IMR-90 (cell line): Measurements from ENCODE around the gene UROD. TPM values are rescaled to one million over a fixed set of nuclear protein-coding genes. Genes with fewer than 3 reads are reported as not detected.

Experiments
- ATAC-seq: fragments of 200-7000 bp; cut with Tn5 transposase; 2 replicates; pipeline ENCODE4 v1.9.1; 2020; ENCODE audit warnings: low read depth, mild to moderate bottlenecking, moderate library complexity
- BruUV-seq: library from RNA; stranded (reverse); fragments of 400-500 nt; replicated peaks from 2 replicates; lab custom pipeline; 2021; lab: Mats Ljungman, UMichigan
- CTCF ChIA-PET: fragments of 300-600 bp; formaldehyde crosslinking; extraction: SDS; loops from one replicate; lab custom pipeline; 2021; ENCODE audit warnings: antibody characterized with exemption; lab: Yijun Ruan, JAX
- POLR2A ChIA-PET: fragments of 300-600 bp; sonication (Branson Sonifier 250); formaldehyde crosslinking; loops from one replicate; lab custom pipeline; 2022; ENCODE audit warnings: antibody characterized with exemption; ENCODE audit not compliant: unreplicated experiment; lab: Charles Lee
- DNase-seq: peaks from one replicate; pipeline ENCODE4 v3.0.0; 2013
- H2AFZ ChIP-seq: replicated peaks from 2 replicates; pipeline ENCODE3; 2013; ENCODE audit warnings: low read length, mild to moderate bottlenecking; ENCODE audit not compliant: poor library complexity
- H2AK5ac ChIP-seq: 2 replicates; pipeline ENCODE4 v1.6.1; 2013; ENCODE audit warnings: low read depth, low read length, inconsistent platforms
- H2AK9ac ChIP-seq: replicated peaks from 2 replicates; pipeline ENCODE3; 2013; ENCODE audit warnings: mild to moderate bottlenecking, low read depth, low read length, moderate library complexity; ENCODE audit not compliant: poor library complexity
- H2BK120ac ChIP-seq: 2 replicates; pipeline ENCODE4 v1.6.1; 2013; ENCODE audit warnings: low read depth, low read length, inconsistent platforms
- H2BK15ac ChIP-seq: 3 replicates; pipeline ENCODE4 v1.6.1; 2013; ENCODE audit warnings: low read depth, low read length, inconsistent platforms
- H2BK20ac ChIP-seq: 2 replicates; pipeline ENCODE4 v1.6.1; 2013; ENCODE audit warnings: low read depth, mild to moderate bottlenecking, inconsistent platforms, low read length, moderate library complexity
- H2BK5ac ChIP-seq: 2 replicates; pipeline ENCODE4 v1.6.1; 2013; ENCODE audit warnings: mild to moderate bottlenecking, low read depth, low read length, inconsistent platforms; ENCODE audit not compliant: poor library complexity, severe bottlenecking
- H3K14ac ChIP-seq: replicated peaks from 2 replicates; pipeline ENCODE4 v1.6.1; 2013; ENCODE audit warnings: low read depth, low read length, inconsistent platforms
- H3K18ac ChIP-seq: 2 replicates; pipeline ENCODE4 v1.6.1; 2013; ENCODE audit warnings: low read depth, low read length, control low read depth
- H3K23ac ChIP-seq: 2 replicates; pipeline ENCODE4 v1.6.1; 2013; ENCODE audit warnings: low read depth, low read length, inconsistent platforms
- H3K27ac ChIP-seq: 2 replicates; pipeline ENCODE4 v1.5.1; 2013; ENCODE audit warnings: mild to moderate bottlenecking, control low read depth, low read length; ENCODE audit not compliant: insufficient read depth
- H3K27me3 ChIP-seq: 2 replicates; pipeline ENCODE4 v1.6.1; 2013; ENCODE audit warnings: low read length; ENCODE audit not compliant: control insufficient read depth, insufficient read depth
- H3K36me3 ChIP-seq: 2 replicates; pipeline ENCODE4 v1.6.1; 2013; ENCODE audit warnings: low read length, mixed read lengths; ENCODE audit not compliant: control insufficient read depth, insufficient read depth
- H3K4ac ChIP-seq: 2 replicates; pipeline ENCODE4 v1.6.1; 2013; ENCODE audit warnings: low read depth, low read length, inconsistent platforms
- H3K4me1 ChIP-seq: 2 replicates; pipeline ENCODE4 v1.6.1; 2013; ENCODE audit warnings: low read length, mixed read lengths; ENCODE audit not compliant: control insufficient read depth, insufficient read depth
- H3K4me2 ChIP-seq: 2 replicates; pipeline ENCODE4 v1.6.1; 2013; ENCODE audit warnings: low read depth, mild to moderate bottlenecking, control low read depth, low read length, moderate library complexity
- H3K4me3 ChIP-seq: 2 replicates; pipeline ENCODE4 v1.5.1; 2013; ENCODE audit warnings: low read depth, mild to moderate bottlenecking, control low read depth, low read length, moderate library complexity; ENCODE audit not compliant: insufficient read depth
- H3K56ac ChIP-seq: 2 replicates; pipeline ENCODE4 v1.6.1; 2013; ENCODE audit warnings: low read length, inconsistent platforms; ENCODE audit not compliant: insufficient read depth; ENCODE audit errors: extremely low read depth
- H3K79me1 ChIP-seq, 2 experiments: 2 replicates each; pipeline ENCODE4 v1.6.1; 2013; ENCODE audit warnings: low read length in 2 of 2, inconsistent platforms in 1 of 2, low read depth in 1 of 2
- H3K9ac ChIP-seq: 2 replicates; pipeline ENCODE4 v1.6.1; 2013; ENCODE audit warnings: low read depth, low read length, control low read depth
- H3K9me1 ChIP-seq: 2 replicates; pipeline ENCODE4 v1.6.1; 2013; ENCODE audit warnings: low read length, inconsistent platforms; ENCODE audit not compliant: insufficient read depth
- H3K9me3 ChIP-seq: 2 replicates; pipeline ENCODE4 v1.6.1; 2013; ENCODE audit warnings: low read length; ENCODE audit not compliant: control insufficient read depth, insufficient read depth
- H4K20me1 ChIP-seq: 2 replicates; pipeline ENCODE4 v1.6.1; 2013; ENCODE audit warnings: low read length, inconsistent platforms; ENCODE audit not compliant: insufficient read depth
- H4K5ac ChIP-seq: 2 replicates; pipeline ENCODE4 v1.6.1; 2013; ENCODE audit warnings: mild to moderate bottlenecking, low read depth, low read length, control low read depth
- H4K8ac ChIP-seq, 2 experiments: 2 replicates each; pipeline ENCODE4 v1.6.1; 2013; ENCODE audit warnings: low read depth in 2 of 2, low read length in 2 of 2, control low read depth in 1 of 2, inconsistent platforms in 1 of 2
- H4K91ac ChIP-seq: 2 replicates; pipeline ENCODE4 v1.6.1; 2013; ENCODE audit warnings: low read depth, low read length, inconsistent platforms; ENCODE audit not compliant: insufficient read depth
- BHLHE40 ChIP-seq: fragments of 150-350 bp; IDR thresholded peaks from 2 replicates; pipeline ENCODE4 v1.6.1; 2016; ENCODE audit warnings: mild to moderate bottlenecking, low read depth, low read length
- CEBPB ChIP-seq: IDR thresholded peaks from 2 replicates; pipeline ENCODE4 v1.6.1; 2012; ENCODE audit warnings: low read depth, low read length, improper control_type of control experiment
- CHD1 ChIP-seq: IDR thresholded peaks from 2 replicates; pipeline ENCODE4 v1.6.1; 2012; ENCODE audit warnings: low read depth, low read length, improper control_type of control experiment
- ELK1 ChIP-seq: fragments of 150-350 bp; IDR thresholded peaks from 2 replicates; pipeline ENCODE4 v1.6.1; 2016; ENCODE audit warnings: low read depth, mild to moderate bottlenecking, low read length, moderate library complexity, borderline replicate concordance
- FOS ChIP-seq: fragments of 150-350 bp; IDR thresholded peaks from 2 replicates; pipeline ENCODE4 v1.6.1; 2016; ENCODE audit warnings: low read depth, low read length
- MAFK ChIP-seq: IDR thresholded peaks from 2 replicates; pipeline ENCODE4 v1.6.1; 2012; ENCODE audit warnings: low read depth, low read length, improper control_type of control experiment
- MAZ ChIP-seq: IDR thresholded peaks from 2 replicates; pipeline ENCODE4 v1.6.1; 2012; ENCODE audit warnings: low read depth, mild to moderate bottlenecking, low read length, improper control_type of control experiment, moderate library complexity, borderline replicate concordance
- MXI1 ChIP-seq: IDR thresholded peaks from 2 replicates; pipeline ENCODE4 v1.6.1; 2012; ENCODE audit warnings: low read depth, mild to moderate bottlenecking, low read length, moderate library complexity, borderline replicate concordance
- NFE2L2 ChIP-seq: fragments of 150-350 bp; IDR thresholded peaks from 2 replicates; pipeline ENCODE4 v1.6.1; 2016; ENCODE audit warnings: low read depth, mild to moderate bottlenecking, low read length
- POLR2A ChIP-seq: IDR thresholded peaks from 2 replicates; pipeline ENCODE4 v1.6.1; 2012; ENCODE audit warnings: mild to moderate bottlenecking, low read depth, low read length
- RAD21 ChIP-seq: IDR thresholded peaks from 2 replicates; pipeline ENCODE4 v1.6.1; 2012; ENCODE audit warnings: low read length, improper control_type of control experiment
- RCOR1 ChIP-seq: IDR thresholded peaks from 2 replicates; pipeline ENCODE4 v1.6.1; 2012; ENCODE audit warnings: mild to moderate bottlenecking, low read length, improper control_type of control experiment; ENCODE audit not compliant: insufficient replicate concordance
- RFX5 ChIP-seq: IDR thresholded peaks from 2 replicates; pipeline ENCODE4 v1.8.0; 2012; ENCODE audit warnings: low read depth, mild to moderate bottlenecking, low read length, moderate library complexity
- SMC3 ChIP-seq: fragments of 150-350 bp; IDR thresholded peaks from 2 replicates; pipeline ENCODE4 v1.6.1; 2016; ENCODE audit warnings: low read depth, mild to moderate bottlenecking, antibody characterized with exemption, low read length, moderate library complexity
- USF2 ChIP-seq: fragments of 150-350 bp; IDR thresholded peaks from 2 replicates; pipeline ENCODE4 v1.6.1; 2017; ENCODE audit warnings: mild to moderate bottlenecking, antibody characterized with exemption, low read length, low read depth
- WGBS, 2 experiments: methylation state at CpG; one replicate each; pipeline versions ENCODE4 v1.1.5 to v1.1.7; 2013; ENCODE audit warnings: missing lambda C conversion rate in 2 of 2; ENCODE audit not compliant: insufficient read length in 1 of 2; ENCODE audit errors: extremely low coverage in 2 of 2; 5-methylcytosine and 5-hydroxymethylcytosine counted together
- dilution Hi-C: fragments of 300-500 bp; cut with HindIII; formaldehyde crosslinking; loops from one replicate; pipeline ENCODE4 v1.14.3; 2018; ENCODE audit warnings: low sequenced_read_pairs; ENCODE audit not compliant: unreplicated experiment
- in situ Hi-C: fragments of 300-500 bp; cut with MboI; formaldehyde crosslinking; loops from 3 replicates; pipeline ENCODE4 v1.14.3; 2019; ENCODE audit warnings: low sequenced_read_pairs, inconsistent platforms, mixed read lengths
- intact Hi-C: fragments of 100-400 bp; cut with micrococcal nuclease; formaldehyde crosslinking; loops from 2 replicates; pipeline ENCODE4 v1.10.0; 2022
- polyA plus RNA-seq, 3 experiments: library from polyadenylated mRNA; depleted of rRNA; stranded (reverse); fragments of >200 nt; gene quantifications; 2 replicates each; pipeline ENCODE4 v1.2.3, GENCODE V29; 2012; ENCODE audit warnings: low replicate concordance in 1 of 3
- total RNA-seq: library from RNA; depleted of rRNA; stranded (reverse); fragments of >200 nt; gene quantifications from 2 replicates; pipeline ENCODE4 v1.2.3, GENCODE V29; 2012
- TF ChIP-seq, protein P1 (sequence below): conservative IDR thresholded peaks from 2 replicates; pipeline ENCODE4 v1.5.1; 2012; ENCODE audit warnings: mild to moderate bottlenecking, low read depth, low read length, improper control_type of control experiment

The UROD gene
- total and polyA plus RNA-seq, 2 of the 4 experiments (the other 2 are of a cell fraction): 220 to 224 TPM

- Histone ChIP-seq H3K56ac (no peak overlapping the region), H4K5ac (no peak overlapping the region), H4K8ac (no peak overlapping the region), H2BK5ac (no peak overlapping the region), H3K27me3 (peaks cover 1% of the 10 kb centered on the region; the same call in 1 of the 2 replicates), H3K4me2 (no peak overlapping the region), H2AK5ac (no peak overlapping the region), H3K36me3 (peaks cover 9% of the 10 kb centered on the region; the same call in 1 of the 2 replicates), H3K14ac (no peak overlapping the region), H3K18ac (no peak overlapping the region), H3K4ac (no peak overlapping the region), H2AK9ac (no peak overlapping the region), H4K20me1 (peaks cover 3% of the 10 kb centered on the region; the same call in 1 of the 2 replicates), H2BK120ac (no peak overlapping the region), H2AFZ (no peak overlapping the region), H3K23ac (no peak overlapping the region), H3K9ac (no peak overlapping the region), H3K79me1 (peaks cover 13 to 37% of the 10 kb centered on the region in 2 experiments; a peak in 3 of 4 replicates), H2BK20ac (no peak overlapping the region), H3K9me1 (peaks cover 5% of the 10 kb centered on the region; the same call in 1 of the 2 replicates), H4K91ac (no peak overlapping the region), H3K4me3 (no peak overlapping the region), H3K9me3 (no peaks in the 10 kb centered on the region), H2BK15ac (no peak overlapping the region), H3K27ac (no peak overlapping the region), H3K4me1 (peaks cover 8% of the 10 kb centered on the region; the same call in 1 of the 2 replicates)
- intact Hi-C loops (loop anchor here (2.0 kb wide), 1 partner anchor 475 kb away; the partner anchor contains the start of gene TESK2), in situ Hi-C loops (no loop called here), dilution Hi-C loops (no loop called here)
- DNase-seq: no peak
- no CpG with 5 or more reads among the region's 2 CpGs for WGBS, 2 experiments
- no peak for ATAC-seq
- POLR2A ChIA-PET: no interaction called here
- no TSS peak for BruUV-seq
- TF ChIP-seq BHLHE40 (no peak), SMC3 (no peak), NFE2L2 (no peak), MAZ (no peak), ELK1 (no peak), CHD1 (no peak), RFX5 (no peak), CEBPB (no peak), FOS (no peak), USF2 (no peak), MAFK (no peak), POLR2A (no peak), RAD21 (no peak), MXI1 (no peak), RCOR1 (no peak)
- TF ChIP-seq, protein P1, sequence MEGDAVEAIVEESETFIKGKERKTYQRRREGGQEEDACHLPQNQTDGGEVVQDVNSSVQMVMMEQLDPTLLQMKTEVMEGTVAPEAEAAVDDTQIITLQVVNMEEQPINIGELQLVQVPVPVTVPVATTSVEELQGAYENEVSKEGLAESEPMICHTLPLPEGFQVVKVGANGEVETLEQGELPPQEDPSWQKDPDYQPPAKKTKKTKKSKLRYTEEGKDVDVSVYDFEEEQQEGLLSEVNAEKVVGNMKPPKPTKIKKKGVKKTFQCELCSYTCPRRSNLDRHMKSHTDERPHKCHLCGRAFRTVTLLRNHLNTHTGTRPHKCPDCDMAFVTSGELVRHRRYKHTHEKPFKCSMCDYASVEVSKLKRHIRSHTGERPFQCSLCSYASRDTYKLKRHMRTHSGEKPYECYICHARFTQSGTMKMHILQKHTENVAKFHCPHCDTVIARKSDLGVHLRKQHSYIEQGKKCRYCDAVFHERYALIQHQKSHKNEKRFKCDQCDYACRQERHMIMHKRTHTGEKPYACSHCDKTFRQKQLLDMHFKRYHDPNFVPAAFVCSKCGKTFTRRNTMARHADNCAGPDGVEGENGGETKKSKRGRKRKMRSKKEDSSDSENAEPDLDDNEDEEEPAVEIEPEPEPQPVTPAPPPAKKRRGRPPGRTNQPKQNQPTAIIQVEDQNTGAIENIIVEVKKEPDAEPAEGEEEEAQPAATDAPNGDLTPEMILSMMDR: no peak
- CTCF ChIA-PET: no interaction called here
These were observed 3.6 kb downstream of the UROD start for GRCh38 chr1:45015683-45016082.
